HEK293 (cell line): ENCODE data around the gene HOXD12.
A peak's percentile ranks its signal among the peaks of the same experiment; 100 is the strongest.

Experiments
- HIC1 ChIP-seq: fragments of 450-650 bp; formaldehyde crosslinking; IDR thresholded peaks from 2 replicates; pipeline ENCODE4 v1.5.1; 2016; ENCODE audit warnings: missing biosample characterization, missing genetic modification characterization
- PATZ1 ChIP-seq: fragments of 450-650 bp; formaldehyde crosslinking; IDR thresholded peaks from 2 replicates; pipeline ENCODE4 v1.5.1; 2016; ENCODE audit warnings: missing biosample characterization, missing genetic modification characterization
- RBAK ChIP-seq: fragments of 450-650 bp; formaldehyde crosslinking; IDR thresholded peaks from 2 replicates; pipeline ENCODE4 v1.5.1; 2016; ENCODE audit warnings: missing biosample characterization, missing genetic modification characterization
- SCRT1 ChIP-seq: fragments of 450-650 bp; formaldehyde crosslinking; IDR thresholded peaks from 2 replicates; pipeline ENCODE4 v1.5.1; 2016; ENCODE audit warnings: missing biosample characterization, missing genetic modification characterization, borderline replicate concordance
- SP3 ChIP-seq: fragments of 450-650 bp; formaldehyde crosslinking; IDR thresholded peaks from 2 replicates; pipeline ENCODE4 v1.5.1; 2016; ENCODE audit warnings: missing biosample characterization, missing genetic modification characterization
- TCF7L2 ChIP-seq: IDR thresholded peaks from 2 replicates; pipeline ENCODE4 v1.6.1; 2011; ENCODE audit warnings: low read depth, mild to moderate bottlenecking, inconsistent platforms, low read length, moderate library complexity, borderline replicate concordance
- ZFP37 ChIP-seq: fragments of 450-650 bp; formaldehyde crosslinking; IDR thresholded peaks from 2 replicates; pipeline ENCODE4 v1.5.1; 2016; ENCODE audit warnings: missing biosample characterization, missing genetic modification characterization
- ZNF112 ChIP-seq: fragments of 450-650 bp; formaldehyde crosslinking; IDR thresholded peaks from 2 replicates; pipeline ENCODE4 v1.5.0; 2017; ENCODE audit warnings: missing biosample characterization, missing genetic modification characterization
- ZNF121 ChIP-seq: fragments of 450-650 bp; formaldehyde crosslinking; IDR thresholded peaks from 2 replicates; pipeline ENCODE4 v1.5.1; 2016; ENCODE audit warnings: missing biosample characterization, missing genetic modification characterization
- ZNF223 ChIP-seq: fragments of 450-650 bp; formaldehyde crosslinking; IDR thresholded peaks from 2 replicates; pipeline ENCODE4 v1.5.1; 2016; ENCODE audit warnings: missing biosample characterization, missing genetic modification characterization
- ZNF423 ChIP-seq: fragments of 450-650 bp; formaldehyde crosslinking; IDR thresholded peaks from 2 replicates; pipeline ENCODE4 v1.5.1; 2016; ENCODE audit warnings: missing biosample characterization, missing genetic modification characterization
- ZNF530 ChIP-seq: fragments of 450-650 bp; formaldehyde crosslinking; IDR thresholded peaks from 2 replicates; pipeline ENCODE4 v1.5.1; 2016; ENCODE audit warnings: low read depth, missing biosample characterization, missing genetic modification characterization
- ZNF560 ChIP-seq: fragments of 450-650 bp; formaldehyde crosslinking; IDR thresholded peaks from 2 replicates; pipeline ENCODE4 v1.5.1; 2017; ENCODE audit warnings: missing biosample characterization, missing genetic modification characterization, borderline replicate concordance
- ZNF571 ChIP-seq: fragments of 450-650 bp; formaldehyde crosslinking; IDR thresholded peaks from 2 replicates; pipeline ENCODE4 v1.5.0; 2017; ENCODE audit warnings: missing biosample characterization, missing genetic modification characterization
- ZNF624 ChIP-seq: fragments of 450-650 bp; formaldehyde crosslinking; IDR thresholded peaks from 2 replicates; pipeline ENCODE4 v1.5.1; 2017; ENCODE audit warnings: missing biosample characterization, missing genetic modification characterization
- ZNF626 ChIP-seq: fragments of 450-650 bp; sonication (Bioruptor Pico); formaldehyde crosslinking; IDR thresholded peaks from 2 replicates; pipeline ENCODE4 v1.5.1; 2018; ENCODE audit warnings: missing biosample characterization, missing genetic modification characterization, inconsistent platforms
- ZNF707 ChIP-seq: fragments of 450-650 bp; formaldehyde crosslinking; IDR thresholded peaks from 2 replicates; pipeline ENCODE4 v1.5.1; 2016; ENCODE audit warnings: missing biosample characterization, missing genetic modification characterization
- TF ChIP-seq, protein P1 (sequence below): fragments of 450-650 bp; formaldehyde crosslinking; IDR thresholded peaks from 2 replicates; pipeline ENCODE4 v1.5.1; 2016; ENCODE audit warnings: missing biosample characterization, missing genetic modification characterization
- TF ChIP-seq, protein P2 (sequence below): fragments of 450-650 bp; formaldehyde crosslinking; IDR thresholded peaks from 2 replicates; pipeline ENCODE4 v1.5.1; 2016; ENCODE audit warnings: missing biosample characterization, missing genetic modification characterization
- TF ChIP-seq, protein P3 (sequence below): fragments of 450-650 bp; formaldehyde crosslinking; IDR thresholded peaks from 2 replicates; pipeline ENCODE4 v1.5.1; 2016; ENCODE audit warnings: missing biosample characterization, missing genetic modification characterization

Gene HOXD12

DNA sequence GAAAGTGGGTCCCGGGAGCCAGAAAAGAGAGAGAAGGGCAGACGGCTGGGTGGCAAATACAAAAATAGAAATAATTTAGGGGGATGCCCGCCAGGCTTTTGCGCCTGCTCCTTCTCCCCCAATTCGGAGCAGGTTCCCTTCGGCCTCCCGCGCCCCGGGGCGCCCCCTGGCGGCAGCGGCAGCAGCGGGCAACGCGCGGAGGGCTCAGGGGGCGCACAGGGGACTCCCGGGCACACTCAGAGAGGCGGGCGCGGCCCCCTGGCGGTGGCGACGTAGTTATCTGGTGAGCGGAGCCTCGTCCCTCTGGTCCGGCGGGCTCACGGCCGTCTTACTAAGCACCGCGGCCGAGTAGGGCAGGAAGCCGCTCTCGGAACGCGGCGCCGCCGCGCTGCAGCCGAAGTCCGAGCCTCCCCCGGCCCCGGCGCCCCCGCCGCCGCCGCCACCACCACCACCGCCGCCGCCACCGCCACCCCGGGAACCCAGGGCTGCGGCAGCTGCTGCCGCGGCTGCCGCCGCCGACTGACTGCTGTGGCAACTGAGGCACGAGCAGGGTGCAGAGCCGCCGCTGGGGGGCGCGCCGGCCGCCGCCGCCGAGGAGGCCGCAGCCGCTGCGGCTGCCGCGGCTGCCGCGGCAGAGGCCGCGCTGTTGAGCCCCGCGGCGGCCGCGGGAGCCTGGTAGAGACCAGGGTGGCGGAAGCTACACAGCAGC, 19.6 kb upstream of the HOXD12 start (continued):
- TF ChIP-seq PATZ1 (peak; percentile 71), SCRT1 (tag by site-specific recombination) (no peak), ZNF530 (no peak), ZNF624 (tag by site-specific recombination) (no peak), ZNF707 (tag by site-specific recombination) (no peak), TCF7L2 (no peak), ZNF571 (no peak), ZNF121 (no peak), ZNF423 (tag by site-specific recombination) (0 out of 2 replicates have a peak, but pooled peaks have one; percentile 33), SP3 (tag by site-specific recombination) (no peak), ZFP37 (no peak), ZNF112 (tag by site-specific recombination) (no peak), HIC1 (peak; percentile 67; the same call in 1 of the 2 replicates), ZNF560 (tag by site-specific recombination) (no peak), RBAK (no peak), ZNF223 (tag by site-specific recombination) (no peak), ZNF626 (no peak)
- TF ChIP-seq, protein P1, sequence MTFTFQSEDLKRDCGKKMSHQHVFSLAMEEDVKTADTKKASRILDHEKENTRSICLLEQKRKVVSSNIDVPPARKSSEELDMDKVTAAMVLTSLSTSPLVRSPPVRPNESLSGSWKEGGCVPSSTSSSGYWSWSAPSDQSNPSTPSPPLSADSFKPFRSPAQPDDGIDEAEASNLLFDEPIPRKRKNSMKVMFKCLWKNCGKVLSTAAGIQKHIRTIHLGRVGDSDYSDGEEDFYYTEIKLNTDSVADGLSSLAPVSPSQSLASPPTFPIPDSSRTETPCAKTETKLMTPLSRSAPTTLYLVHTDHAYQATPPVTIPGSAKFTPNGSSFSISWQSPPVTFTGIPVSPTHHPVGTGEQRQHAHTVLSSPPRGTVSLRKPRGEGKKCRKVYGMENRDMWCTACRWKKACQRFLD (tag by site-specific recombination), result no peak
- TF ChIP-seq, protein P2, sequence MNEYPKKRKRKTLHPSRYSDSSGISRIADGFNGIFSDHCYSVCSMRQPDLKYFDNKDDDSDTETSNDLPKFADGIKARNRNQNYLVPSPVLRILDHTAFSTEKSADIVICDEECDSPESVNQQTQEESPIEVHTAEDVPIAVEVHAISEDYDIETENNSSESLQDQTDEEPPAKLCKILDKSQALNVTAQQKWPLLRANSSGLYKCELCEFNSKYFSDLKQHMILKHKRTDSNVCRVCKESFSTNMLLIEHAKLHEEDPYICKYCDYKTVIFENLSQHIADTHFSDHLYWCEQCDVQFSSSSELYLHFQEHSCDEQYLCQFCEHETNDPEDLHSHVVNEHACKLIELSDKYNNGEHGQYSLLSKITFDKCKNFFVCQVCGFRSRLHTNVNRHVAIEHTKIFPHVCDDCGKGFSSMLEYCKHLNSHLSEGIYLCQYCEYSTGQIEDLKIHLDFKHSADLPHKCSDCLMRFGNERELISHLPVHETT (tag by site-specific recombination), result no peak
- TF ChIP-seq, protein P3, sequence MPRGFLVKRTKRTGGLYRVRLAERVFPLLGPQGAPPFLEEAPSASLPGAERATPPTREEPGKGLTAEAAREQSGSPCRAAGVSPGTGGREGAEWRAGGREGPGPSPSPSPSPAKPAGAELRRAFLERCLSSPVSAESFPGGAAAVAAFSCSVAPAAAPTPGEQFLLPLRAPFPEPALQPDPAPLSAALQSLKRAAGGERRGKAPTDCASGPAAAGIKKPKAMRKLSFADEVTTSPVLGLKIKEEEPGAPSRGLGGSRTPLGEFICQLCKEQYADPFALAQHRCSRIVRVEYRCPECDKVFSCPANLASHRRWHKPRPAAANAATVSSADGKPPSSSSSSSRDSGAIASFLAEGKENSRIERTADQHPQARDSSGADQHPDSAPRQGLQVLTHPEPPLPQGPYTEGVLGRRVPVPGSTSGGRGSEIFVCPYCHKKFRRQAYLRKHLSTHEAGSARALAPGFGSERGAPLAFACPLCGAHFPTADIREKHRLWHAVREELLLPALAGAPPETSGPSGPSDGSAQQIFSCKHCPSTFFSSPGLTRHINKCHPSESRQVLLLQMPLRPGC (tag by site-specific recombination), result no peak
